Hypothalamus (tissue), 51 donors: ENCODE measurements around the gene PCYT2.

ENCODE experiments used
- DNase-seq, 51 donors: peaks; one replicate each; lab custom pipeline; 2025; lab: John Stamatoyannopoulos, UW

Gene PCYT2

DNA sequence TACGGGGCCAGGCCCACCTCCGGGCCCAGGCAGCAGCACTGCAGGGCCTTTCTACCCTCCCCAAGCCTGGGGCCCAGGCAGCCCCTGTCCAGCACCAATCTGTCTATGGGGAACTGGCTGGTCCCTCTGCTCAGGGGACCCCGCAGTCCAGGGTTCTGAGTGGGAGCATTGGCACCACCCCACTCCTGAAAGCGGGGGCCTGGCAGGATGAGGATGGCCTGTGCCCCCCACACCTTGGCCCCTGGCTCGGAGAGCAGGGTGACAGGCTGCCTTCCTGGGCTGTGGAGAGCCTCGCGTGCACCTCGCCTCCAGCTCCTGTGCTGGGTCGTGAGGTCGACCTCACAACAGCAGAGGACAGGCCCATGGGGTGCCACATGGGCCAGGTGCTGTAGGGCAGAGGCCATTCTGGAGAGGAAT lies 7.8 kb downstream of the PCYT2 start:
- no peak for DNase-seq

DNA sequence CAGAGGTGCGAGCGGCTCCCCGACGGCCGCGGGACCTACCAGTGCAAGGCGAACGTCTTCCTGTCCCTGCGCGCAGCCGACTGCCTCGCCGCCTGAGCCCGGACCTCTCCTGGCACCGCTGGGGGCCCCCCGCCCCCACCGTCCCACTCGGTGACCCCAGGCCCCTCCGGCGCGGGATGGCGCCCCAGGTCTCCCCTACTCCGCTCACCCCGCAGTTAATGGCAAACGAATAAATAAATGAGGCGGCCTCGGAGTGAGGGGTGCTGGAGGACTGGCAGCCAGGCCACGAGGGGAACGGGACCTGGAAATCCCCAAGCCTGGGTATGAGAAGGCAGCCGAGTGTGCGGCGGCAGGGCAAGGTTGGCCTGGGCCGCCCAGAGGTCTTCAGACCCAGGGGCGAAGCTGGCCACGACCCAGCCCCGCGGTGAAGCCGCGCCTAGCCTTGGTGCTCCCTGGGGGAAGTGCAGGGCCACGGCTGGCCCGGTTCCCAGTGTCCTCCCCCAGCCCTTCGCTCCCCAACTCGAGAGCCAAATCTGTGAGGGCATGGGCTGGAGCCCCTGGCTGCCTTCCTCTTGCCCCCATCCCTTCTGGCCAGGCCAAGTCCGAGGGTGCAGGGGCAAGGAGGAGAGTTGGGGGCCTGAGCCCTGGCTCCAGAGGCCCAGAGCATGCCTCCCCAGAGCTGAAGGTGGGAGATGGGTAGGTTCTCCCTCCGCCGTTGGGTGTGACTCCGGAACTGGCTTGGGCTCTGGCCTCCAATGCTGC lies 8.4 kb downstream of the PCYT2 start:
- no peak for DNase-seq

DNA sequence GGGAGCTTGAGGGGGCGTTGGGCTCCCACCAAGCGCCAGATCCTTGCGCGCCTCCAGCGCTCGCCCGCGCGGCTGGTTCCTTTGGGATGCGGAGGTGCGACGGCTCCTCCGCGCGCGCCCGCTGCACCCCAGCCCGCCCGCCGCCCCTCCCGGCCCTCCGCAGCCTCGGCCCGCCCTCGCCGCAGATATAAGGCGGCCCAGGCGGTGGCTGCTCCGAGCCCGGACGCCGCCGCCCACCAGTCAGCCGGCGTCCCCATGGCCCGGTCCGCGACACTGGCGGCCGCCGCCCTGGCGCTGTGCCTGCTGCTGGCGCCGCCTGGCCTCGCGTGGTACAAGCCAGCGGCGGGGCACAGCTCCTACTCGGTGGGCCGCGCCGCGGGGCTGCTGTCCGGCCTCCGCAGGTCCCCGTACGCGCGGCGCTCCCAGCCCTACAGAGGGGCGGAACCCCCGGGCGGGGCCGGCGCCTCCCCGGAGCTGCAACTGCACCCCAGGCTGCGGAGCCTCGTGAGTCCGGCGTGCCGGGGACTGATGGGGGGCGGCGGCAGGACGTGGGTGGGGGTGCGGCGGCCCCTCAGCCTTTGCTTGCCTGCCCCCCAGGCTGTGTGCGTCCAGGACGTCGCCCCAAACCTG lies 9.1 kb downstream of the PCYT2 start, which contains the start of gene NPB:
TSS of gene NPB (plus strand) at position 216 of the 630 bp plus-strand sequence. CDS start at position 256, 40 bp downstream.
- peak in 11 of 51 donors; percentile 13 to 59 (median 34) for DNase-seq

DNA sequence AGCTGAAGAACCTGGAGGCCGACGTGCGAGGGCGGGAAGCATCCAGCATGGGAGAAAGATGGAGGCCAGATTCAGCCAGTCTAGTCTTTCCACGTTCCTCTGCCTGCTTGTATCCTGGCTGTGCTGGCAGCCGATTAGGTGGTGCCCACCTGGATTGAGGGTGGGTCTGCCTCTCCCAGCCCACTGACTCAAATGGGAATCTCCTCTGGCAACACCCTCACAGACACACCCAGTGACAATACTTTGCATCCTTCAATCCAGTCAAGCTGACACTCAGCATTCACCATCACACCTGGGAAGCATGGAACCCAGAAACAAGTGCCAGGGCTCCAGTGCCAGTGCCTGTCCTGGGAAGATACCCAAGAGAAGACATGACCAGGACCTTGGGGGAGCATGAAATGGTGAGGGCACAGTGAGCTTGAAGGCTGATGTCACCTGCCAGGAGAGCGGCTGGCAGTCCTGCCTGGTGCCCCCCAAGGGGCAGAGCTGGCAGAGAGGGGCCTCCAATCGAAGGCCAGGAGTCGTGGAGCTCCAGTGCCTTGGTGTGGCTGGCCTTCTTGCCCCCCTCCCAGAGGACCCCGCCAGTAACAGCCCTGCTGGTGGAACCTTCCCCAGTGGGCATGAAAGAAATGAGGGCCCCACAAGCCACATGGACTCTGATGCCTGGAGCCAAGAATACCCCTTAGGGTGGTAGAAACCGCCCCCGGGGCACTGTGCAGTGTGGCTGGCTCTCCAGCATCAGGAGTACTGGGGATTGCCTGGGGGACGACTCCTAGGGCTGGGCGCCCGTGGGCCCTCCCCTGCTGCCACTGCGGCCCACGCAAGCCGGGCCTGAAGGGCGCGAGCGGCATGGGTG lies 9.8 kb downstream of the PCYT2 start:
- no peak for DNase-seq

DNA sequence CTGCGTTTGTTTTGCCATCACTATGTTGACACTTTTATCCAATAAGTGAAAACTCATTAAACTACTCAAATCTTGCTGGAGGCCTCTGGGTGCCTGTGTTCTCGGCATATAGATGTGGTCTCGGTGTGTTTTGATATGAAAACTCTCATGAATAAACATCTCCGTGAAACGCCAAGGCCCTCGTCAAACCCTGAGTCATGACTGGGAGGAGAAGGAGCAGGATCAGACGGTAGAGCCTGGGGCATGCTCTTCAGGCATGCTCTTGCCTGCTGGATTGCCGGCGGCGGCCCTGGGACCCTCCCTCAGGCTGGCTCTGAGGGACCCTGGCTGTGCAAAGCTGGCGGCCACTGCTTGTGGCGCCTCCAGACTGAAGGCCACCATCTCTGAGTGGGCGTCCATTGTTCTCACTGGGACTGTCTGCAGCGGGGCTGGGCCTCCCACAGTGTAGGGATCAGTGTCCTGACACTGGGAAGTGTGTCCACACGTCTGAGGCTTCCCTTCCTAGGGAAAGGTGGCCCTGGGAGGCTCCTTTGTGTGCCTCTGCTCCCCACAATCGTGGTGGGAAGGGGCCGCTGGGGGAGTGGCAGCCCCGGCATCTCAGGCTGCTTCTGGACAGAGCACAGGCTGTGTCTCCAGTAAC lies 10.9 kb downstream of the PCYT2 start:
- DNase-seq = no peak

DNA sequence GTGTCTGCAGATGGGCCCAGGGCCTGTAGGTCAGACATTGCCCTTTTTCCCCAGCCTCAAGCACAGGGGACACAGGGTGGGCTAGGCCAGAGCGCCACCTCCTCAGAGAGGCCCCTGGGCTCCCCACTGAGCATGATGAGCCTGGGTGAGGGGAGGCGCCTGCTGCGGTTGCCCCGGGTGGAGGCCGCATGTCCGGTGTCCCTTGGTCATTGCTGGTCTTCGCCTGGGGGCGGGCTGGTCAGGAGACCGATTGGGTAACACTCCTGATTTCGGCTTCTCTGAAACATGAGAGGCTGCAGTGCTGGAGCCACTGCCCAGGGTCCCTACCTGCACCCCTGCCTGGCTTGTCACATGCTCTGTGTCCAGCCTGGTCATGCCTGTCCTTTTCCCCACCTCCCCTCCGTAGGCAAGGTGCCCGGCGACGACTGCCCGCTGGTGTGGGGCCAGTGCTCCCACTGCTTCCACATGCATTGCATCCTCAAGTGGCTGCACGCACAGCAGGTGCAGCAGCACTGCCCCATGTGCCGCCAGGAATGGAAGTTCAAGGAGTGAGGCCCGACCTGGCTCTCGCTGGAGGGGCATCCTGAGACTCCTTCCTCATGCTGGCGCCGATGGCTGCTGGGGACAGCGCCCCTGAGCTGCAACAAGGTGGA lies 11.6 kb downstream of the PCYT2 start:
- DNase-seq = no peak

DNA sequence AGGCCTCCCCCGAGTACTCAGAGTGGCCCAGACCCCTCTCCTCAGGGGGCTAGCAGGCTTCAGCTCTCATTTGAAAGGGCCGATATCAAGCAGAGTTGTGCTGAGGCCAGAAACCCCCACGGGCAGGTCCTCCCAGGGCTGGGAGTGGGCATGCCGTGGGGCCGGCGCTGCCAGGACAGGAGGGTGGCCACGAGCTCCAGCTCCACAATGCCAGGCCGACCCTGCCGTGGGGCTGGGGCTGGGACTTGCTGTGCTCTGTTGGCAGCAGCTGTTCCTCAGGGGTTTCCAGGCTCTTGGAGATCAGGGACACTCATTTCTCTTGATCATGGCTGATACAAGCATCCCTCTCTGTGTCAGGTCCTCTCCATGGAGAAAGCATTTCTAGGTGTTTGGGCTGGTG lies 12.3 kb downstream of the PCYT2 start:
- DNase-seq = no peak

DNA sequence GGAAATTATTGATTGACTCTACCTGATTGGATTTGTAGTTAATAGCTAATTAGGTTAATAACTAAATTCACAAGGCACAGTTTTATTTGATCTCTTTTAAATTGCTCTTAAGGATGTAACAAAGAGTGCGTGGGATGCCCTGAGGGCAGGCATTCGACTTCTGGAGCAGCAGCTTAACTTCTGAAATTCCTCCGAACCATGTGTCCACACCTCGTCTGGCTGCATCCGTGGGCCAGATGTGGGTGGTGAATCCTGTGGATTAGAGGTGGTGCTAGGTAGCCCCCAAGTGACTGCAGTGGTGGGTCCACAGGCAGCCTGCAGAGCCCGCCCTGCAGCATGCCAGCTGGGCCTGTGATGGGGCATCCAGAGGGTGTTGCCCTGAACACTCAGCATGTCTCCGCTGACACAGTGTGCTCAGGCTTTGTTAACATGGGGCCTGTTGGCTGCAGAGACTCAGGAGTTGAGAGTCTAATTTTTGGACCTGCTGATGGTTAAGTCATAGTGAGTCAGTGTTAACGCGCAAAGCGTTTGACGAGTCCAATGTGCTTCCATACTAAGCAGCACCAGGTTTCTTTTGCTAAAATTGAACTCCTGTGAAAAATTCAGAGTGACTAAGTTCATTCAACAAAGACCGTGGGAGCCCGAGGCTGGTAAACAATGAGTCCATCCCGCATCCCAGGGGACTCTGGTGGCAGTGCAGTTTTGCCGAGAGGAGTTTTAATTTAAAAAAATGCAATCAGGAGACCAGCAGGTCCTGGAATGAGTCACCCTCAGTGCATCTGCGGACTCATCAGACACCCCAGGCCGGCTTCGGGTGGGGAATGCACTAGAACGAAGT lies 13.0 kb downstream of the PCYT2 start:
- peak in 1 of 51 donors; percentile 57 for DNase-seq

DNA sequence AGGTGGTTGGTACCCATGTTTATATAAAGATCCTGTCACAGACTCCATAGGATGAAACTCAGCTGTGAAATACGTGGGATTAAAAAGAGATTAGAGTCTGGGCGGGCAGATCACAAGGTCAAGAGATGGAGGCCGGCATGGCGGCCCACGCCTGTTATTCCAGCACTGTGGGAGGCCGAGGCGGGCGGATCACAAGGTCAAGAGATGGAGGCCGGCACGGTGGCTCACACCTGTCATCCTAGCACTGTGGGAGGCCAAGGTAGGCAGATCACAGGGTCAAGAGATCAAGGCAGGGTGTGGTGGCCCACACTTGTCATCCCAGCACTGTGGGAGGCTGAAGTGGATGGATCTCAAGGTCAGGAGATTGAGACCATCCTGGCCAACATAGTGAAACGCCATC lies 15.8 kb downstream of the PCYT2 start:
- no peak for DNase-seq

DNA sequence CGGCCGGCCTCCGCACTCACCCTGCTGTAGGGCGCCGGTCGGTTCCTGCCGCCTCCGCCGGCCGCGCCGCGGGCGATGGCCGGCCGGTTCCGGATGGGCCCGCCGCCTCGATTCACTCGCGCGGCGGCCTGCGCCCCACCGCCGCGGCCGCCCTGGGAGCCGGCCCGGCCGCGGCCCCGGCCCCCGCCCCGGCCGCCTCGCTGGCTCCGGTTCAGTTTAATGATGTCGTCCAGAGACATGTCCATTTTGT lies 20.0 kb downstream of the PCYT2 start:
- DNase-seq = no peak

DNA sequence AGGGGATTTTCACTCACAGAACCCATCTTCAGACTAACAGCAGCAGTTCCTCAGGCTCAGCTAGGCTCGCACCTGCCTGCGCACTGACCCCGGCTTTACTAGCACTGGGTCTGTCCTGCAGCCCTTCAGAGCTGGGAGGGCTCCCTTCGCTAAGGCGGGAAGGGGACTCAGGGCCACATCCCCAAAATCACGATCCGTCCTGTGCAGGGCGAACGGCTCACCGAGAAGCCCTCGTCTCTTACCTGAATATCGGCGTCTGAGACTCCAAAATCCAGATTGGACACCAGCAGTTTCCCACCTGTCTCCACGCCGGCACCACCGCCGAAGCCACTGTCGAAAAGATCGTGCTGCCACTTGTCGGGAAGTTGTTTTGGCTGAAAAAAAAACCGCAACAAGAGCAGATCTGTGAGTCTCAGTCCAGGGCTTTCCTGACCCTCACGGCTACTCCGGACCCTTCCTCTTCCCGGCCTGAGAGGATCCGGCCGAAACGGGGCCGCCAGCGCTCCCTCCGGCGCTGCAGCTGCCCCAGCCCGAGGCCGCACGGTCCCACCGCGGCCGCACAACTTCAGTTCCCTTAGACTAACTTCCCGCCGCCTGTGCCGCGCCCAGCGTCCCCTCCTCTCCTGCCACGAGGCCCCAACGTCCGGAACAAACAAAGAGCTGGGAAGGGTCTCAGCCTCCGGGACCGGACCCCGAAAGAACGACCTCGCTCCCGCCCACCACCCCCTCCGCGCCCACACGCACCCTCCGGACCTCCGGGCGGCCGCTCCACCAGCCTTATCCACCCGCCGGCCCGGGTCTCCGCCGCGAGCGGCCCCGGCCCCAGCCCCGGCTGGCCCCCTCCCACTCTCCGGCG lies 20.5 kb downstream of the PCYT2 start:
- DNase-seq = no peak

DNA sequence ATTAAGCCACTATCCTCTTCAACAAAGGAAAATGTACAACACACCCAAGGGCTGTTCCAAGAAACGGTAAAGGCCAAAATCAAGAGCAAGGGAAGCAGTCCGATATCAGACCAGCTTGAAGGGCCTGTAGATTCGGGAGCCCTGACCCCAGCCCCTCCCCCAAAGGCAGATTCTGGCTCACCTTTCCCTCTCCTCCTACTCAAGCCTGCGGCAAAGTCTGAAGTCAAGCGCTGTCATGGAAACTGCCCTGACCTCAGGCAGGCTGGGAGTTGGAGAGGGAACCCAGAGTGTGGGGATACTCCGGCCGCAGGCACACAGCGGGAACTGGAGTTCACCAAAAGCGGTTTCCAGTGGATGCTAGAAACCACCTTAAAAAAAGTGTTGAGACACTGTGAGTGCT lies 21.6 kb downstream of the PCYT2 start:
- no peak for DNase-seq

DNA sequence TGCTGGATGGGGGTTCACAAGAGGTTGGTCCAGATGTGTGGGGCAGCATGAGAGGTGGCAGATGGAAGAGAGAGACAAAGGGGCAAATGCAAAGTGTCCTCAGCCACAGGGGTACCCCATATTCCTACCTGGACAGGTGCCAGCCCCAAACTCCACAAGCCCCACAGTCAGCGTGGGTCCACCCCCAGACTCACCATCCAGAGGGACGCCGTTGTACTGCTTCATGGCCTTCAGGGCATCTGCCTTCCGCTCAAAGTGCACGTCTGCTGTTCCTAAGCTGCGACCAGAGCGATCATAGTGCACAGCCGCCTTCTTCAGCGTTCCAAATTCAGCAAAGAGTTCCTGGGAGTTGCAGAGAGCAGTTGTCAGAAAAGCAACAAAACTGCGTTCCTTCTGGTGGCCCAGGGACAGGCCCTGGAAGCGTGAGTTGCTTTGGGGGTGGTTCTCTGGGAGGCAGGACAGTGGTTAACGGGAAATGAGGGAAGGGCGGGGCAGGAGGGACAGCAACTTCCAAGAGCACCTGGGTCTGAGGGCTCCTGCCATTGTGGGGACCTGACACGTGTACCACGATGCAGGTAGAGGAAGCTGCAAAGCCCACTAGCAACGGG lies 22.1 kb downstream of the PCYT2 start:
- DNase-seq = no peak

DNA sequence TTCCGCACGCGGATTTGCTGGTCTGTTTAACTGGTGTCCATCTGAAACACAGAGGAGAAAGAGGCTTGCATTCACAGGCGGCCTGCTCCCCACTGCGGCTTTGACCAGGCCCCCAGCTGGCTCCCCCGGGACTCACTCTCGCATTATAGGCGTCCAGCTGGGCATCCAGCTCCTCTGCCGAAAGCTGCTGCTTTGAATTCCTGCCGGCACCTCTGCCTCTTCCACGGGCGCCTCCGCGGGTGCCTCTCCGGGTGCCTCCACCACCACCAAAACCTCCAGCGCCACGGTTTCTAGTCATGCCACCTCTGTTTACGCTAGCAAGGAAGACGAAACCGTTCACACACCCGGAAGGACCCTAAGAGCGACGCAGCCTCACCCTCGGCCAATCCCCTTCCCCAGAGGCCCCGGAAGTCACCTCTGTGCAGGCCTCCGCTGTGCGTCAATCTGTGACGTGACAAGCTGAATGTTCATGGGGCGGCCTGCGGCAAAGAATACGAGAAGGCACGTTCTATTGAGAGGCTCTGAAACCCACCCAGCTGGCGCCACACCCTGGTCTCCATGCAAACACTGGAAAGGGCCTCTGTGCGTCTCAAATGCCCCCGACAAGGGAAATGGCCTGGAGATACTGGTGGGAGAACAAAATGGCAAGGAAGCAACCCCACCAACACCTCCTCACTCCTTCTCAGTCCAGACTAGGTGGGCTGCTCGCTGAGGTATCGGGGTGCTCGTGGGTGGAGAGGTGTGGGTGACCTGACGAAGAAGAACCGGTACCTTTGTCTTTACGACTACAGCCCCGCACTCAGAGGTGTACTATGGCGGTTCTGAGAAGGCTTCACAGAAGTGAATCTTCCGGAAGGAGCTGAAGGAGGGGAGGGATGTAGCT lies 22.9 kb downstream of the PCYT2 start:
- no peak for DNase-seq

DNA sequence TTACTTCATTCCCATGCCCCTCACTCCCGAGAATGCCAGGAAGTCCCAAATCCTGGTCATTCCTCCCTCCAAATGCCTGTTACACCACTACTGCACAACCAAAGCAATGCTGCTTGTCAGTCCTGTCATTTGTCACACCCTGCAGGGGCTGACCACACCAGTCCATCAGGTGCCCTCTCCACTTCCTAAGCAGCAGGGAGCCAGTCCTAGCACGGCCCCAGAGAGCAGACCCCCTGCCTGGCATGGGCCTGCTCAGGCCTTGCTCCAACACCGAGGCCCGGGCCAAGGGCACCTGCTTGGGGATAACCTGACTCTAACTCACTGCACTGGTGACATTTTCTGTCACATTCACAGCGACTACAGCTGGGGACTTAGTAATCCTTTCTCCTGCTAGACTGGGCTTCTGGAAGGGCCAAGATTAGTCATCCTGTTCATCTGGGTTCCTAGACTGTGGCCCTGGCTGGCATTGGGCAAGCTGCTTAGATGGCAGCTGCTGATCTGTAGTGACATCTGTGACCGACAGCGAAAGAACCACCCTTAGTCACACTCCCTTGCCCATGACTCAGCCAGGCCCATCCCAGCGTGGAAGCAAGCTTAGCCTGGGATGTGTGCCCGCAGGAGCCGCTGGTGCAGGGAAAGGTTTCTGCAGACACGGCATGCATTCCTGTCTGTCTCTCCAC lies 25.2 kb downstream of the PCYT2 start:
- DNase-seq = peak in 1 of 51 donors; percentile 48

DNA sequence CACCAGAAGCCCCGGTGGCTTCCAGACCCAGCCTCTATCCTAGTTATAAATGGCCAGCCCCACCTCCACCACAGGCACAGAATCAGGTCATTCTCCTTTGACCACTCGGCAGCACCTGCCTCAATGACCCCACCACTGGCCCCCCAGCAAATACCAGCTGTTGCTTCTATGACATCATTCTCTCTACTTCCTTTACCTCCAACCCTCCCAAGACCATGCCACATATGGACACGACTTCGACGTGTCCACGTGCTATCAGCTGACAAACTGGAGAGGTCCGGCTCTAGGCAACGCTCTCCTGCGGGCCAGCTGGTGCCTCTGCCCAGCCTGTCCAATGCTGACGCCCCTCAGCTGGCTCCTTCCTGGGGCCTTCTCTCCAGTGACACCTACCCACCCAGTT lies 25.7 kb downstream of the PCYT2 start:
- no peak for DNase-seq

DNA sequence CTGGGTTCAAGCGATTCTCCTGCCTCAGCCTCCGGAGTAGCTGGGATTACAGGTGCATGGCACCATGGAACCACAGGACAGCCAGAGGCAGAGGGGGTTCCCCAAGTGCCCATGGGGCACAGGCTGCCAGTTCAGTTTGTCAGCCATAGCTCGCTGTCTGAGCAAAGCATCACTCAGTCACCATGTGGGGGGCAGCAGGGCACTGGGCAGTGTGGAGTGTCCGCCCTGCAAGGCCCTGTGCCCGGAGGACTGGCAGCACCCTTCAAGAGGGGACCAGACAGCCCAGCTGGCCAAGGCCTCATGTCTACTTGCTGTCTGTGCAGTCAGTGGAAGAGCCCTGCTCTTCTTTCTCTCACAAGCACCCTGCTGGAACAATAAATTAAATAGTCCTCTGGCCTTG lies 26.2 kb downstream of the PCYT2 start:
- no peak for DNase-seq
